ENCODE measurements around the gene SRC.

SRC gene

DNA sequence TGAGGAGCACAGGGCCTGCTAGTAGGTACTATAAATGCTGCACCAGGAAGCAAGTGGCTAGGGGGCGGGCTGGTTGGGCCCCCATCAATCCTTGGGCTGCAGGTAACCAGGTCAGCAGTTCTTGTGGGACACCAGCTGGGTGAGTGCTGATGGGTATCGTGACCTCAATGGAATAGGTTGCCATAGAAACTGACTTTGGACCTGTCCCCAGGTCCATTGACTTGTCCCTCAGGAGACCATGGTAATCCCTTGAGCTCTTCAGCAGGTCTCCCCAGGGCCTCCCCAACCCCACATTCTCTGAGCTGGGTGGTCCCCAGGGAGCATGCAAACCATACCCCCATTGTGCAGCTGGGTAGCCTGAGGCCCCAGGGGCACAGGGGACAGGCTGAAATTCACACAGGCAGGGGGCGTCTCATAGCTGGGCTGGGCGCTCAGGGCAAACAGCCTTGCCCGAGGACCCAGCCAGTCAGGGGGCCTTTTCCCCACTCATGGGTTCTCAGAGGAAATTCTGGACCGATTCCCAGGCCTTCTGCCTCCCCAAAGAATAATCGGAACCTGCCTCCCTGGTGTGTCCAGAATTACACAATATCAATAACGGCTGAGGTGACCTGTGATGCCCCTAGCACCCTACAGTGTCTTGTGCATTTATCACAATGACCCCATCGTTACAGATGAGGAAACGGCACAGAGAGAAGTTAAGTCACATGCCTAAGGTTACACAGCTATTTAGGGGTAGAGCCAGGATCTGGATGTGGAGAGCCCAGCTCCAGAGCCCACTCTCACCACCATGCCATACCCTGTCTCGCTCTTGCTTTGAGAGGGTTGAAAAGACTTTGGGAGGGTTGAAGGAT, 35.9 kb downstream of the SRC start:
- no peak for DNase-seq (ENCODE audit: low spot score)
- TF ChIP-seq, protein P1, sequence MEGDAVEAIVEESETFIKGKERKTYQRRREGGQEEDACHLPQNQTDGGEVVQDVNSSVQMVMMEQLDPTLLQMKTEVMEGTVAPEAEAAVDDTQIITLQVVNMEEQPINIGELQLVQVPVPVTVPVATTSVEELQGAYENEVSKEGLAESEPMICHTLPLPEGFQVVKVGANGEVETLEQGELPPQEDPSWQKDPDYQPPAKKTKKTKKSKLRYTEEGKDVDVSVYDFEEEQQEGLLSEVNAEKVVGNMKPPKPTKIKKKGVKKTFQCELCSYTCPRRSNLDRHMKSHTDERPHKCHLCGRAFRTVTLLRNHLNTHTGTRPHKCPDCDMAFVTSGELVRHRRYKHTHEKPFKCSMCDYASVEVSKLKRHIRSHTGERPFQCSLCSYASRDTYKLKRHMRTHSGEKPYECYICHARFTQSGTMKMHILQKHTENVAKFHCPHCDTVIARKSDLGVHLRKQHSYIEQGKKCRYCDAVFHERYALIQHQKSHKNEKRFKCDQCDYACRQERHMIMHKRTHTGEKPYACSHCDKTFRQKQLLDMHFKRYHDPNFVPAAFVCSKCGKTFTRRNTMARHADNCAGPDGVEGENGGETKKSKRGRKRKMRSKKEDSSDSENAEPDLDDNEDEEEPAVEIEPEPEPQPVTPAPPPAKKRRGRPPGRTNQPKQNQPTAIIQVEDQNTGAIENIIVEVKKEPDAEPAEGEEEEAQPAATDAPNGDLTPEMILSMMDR (IDR thresholded peaks at IDR 0.05; ENCODE audit: extremely low read depth, insufficient read depth, missing control alignments), result no peak
- in situ Hi-C loops (cut with MboI; ENCODE audit: low pct_unique_long_range_greater_than_20kb, low sequenced_read_pairs, unreplicated experiment), result no loop called here

DNA sequence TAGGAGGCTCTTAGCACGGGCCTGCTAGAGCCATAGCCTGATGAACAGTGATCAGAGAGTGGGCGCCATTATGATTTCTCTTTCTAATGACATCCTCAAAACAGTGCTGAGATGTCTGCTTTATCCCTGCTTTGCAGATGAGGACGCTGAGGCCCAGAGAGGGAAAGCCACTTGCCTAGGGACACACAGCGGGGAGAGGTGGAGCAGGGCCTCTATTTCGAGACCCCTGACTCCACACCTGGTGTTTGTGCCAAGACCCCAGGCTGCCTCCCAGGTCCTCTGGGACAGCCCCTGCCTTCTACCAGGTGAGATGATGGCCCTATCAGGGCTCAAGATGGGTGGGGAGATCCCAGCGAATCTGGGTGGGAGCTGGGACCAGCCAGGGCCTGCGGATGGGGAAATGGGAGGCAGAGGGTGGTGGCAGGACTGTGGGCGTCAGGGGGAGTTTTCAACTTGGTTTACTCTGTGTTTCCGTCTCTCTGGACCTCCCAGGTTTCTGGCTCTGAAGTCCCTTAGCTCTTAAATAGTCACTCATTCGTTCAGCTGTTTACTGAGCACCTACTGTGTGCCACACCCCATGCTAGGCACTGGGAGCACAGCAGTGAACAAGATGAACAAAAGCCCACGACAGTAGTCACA, 36.7 kb downstream of the SRC start:
- TF ChIP-seq, protein P1 (IDR thresholded peaks at IDR 0.05; ENCODE audit: extremely low read depth, insufficient read depth, missing control alignments), result no peak
- DNase-seq (ENCODE audit: low spot score), result no peak
- in situ Hi-C loops (cut with MboI; ENCODE audit: low pct_unique_long_range_greater_than_20kb, low sequenced_read_pairs, unreplicated experiment), result no loop called here

DNA sequence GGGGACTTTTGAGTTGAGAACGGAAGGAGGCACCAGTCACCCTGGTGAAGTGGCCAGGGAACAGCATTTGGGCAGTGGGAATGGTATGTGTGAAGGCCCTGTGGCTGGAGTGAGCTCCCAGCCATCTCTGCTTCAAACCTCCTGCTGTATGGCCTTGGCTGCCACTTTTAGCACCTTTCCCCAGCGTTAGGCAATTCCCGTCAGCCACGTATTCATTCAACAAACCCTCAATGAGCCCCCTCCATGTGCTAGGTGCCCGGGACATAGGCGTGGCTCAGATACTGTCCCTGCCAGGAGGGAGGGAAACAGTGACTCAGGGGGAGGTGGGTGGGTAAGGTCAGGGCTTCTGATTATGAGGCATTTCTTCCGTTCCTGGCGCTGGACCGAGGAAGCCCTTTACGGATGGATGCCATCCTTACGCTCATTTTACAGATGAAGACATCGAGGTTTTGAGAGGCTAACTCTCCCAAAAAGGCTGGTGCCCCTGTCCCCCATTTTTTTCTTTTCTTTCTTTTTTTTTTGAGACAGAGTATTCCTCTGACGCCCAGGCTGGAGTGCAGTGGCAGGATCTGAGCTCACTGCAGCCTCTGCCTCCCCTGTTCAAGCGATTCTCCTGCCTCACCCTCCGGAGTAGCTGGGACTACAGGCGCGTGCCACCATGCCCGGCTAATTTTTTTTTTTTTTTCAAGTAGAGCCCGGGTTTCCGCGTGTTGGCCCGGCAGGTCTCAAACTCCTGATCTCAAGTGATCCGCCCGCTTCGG, 37.5 kb downstream of the SRC start:
- TF ChIP-seq, protein P1 (IDR thresholded peaks at IDR 0.05; ENCODE audit: extremely low read depth, insufficient read depth, missing control alignments), result no peak
- in situ Hi-C loops (cut with MboI; ENCODE audit: low pct_unique_long_range_greater_than_20kb, low sequenced_read_pairs, unreplicated experiment), result no loop called here
- DNase-seq (ENCODE audit: low spot score), result no peak

DNA sequence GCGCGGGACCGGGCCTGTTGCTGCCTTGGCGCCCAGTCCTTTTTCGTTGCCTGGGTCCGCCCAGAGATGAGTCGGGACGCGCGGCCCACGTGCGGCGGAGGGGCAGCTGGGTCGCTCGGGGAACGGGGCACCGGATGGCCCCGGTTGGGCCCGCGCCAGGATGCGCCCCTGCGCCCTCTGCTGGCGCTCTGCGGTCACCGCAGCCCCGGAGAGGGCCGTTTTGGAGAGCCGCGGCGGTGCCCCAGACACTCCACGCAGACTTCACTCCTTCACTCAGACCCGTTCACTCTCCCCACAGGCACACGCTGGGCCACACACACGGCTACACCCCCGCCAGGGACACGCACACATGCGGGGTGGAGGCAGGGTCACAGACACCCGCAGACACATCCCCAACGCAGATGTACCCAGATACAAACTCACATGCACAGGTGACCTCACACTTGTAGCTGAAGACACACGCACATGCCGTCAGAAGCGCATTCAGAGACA, 38.8 kb downstream of the SRC start:
- TF ChIP-seq, protein P1 (IDR thresholded peaks at IDR 0.05; ENCODE audit: extremely low read depth, insufficient read depth, missing control alignments), result peak; percentile 94
- in situ Hi-C loops (cut with MboI; ENCODE audit: low pct_unique_long_range_greater_than_20kb, low sequenced_read_pairs, unreplicated experiment), result no loop called here
- peak; percentile 89 for DNase-seq (ENCODE audit: low spot score)

DNA sequence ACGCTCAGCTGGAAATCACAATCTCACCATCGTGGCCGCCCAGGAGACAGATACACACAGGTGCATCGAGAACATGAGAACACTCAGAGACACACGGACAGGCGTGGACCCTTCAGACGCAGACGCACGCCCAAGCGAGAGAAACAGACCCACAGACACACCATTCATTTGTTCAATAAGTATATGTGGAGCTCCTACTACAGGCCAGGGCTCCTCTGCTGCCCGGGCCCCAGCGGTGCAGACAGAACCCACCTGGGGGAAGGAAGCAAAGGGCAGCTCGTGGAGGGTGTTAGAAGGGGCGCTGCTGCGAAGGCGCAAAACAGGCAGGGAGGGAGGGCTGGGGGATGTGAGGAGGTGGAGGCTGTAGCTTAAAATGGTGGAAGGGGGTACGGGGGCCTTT, 39.2 kb downstream of the SRC start:
- DNase-seq (ENCODE audit: low spot score), result no peak
- in situ Hi-C loops (cut with MboI; ENCODE audit: low pct_unique_long_range_greater_than_20kb, low sequenced_read_pairs, unreplicated experiment), result no loop called here
- TF ChIP-seq, protein P1 (IDR thresholded peaks at IDR 0.05; ENCODE audit: extremely low read depth, insufficient read depth, missing control alignments), result no peak
